H9 (cell line): Measurements from ENCODE around the gene PYROXD2. TPM values are rescaled to one million over a fixed set of nuclear protein-coding genes. Genes with fewer than 3 reads are reported as not detected.

ENCODE experiments used
- DNase-seq: peaks from one replicate; pipeline ENCODE4 v3.0.0-alpha.2; 2017
- H2AFZ ChIP-seq: one replicate; pipeline ENCODE4 v1.6.1; 2013; ENCODE audit warnings: mild to moderate bottlenecking, low read length, control low read depth, moderate library complexity
- H2AK5ac ChIP-seq: 2 replicates; pipeline ENCODE4 v1.6.1; 2013; ENCODE audit warnings: low read length, control low read depth, mixed read lengths; ENCODE audit not compliant: insufficient read length
- H2BK120ac ChIP-seq: one replicate; pipeline ENCODE4 v1.6.1; 2013; ENCODE audit warnings: low read depth, mild to moderate bottlenecking, low read length, control low read depth, inconsistent platforms; ENCODE audit not compliant: poor library complexity, severe bottlenecking
- H2BK12ac ChIP-seq: 2 replicates; pipeline ENCODE4 v1.6.1; 2013; ENCODE audit warnings: low read length, control low read depth, mixed read lengths, low read depth; ENCODE audit not compliant: insufficient read length
- H2BK15ac ChIP-seq: 2 replicates; pipeline ENCODE4 v1.6.1; 2013; ENCODE audit warnings: low read depth, low read length, control low read depth
- H2BK20ac ChIP-seq: one replicate; pipeline ENCODE4 v1.6.1; 2013; ENCODE audit warnings: low read depth, mild to moderate bottlenecking, low read length, control low read depth, inconsistent platforms; ENCODE audit not compliant: poor library complexity, severe bottlenecking
- H2BK5ac ChIP-seq: 2 replicates; pipeline ENCODE4 v1.6.1; 2013; ENCODE audit warnings: low read length, control low read depth, mixed read lengths; ENCODE audit not compliant: insufficient read length
- H3K14ac ChIP-seq: 2 replicates; pipeline ENCODE4 v1.6.1; 2013; ENCODE audit warnings: low read length, control low read depth; ENCODE audit not compliant: insufficient read depth
- H3K18ac ChIP-seq: 2 replicates; pipeline ENCODE4 v1.6.1; 2013; ENCODE audit warnings: low read depth, mild to moderate bottlenecking, mixed read lengths, low read length, control low read depth; ENCODE audit not compliant: insufficient read length
- H3K23ac ChIP-seq: 2 replicates; pipeline ENCODE4 v1.6.1; 2013; ENCODE audit warnings: low read length, control low read depth, mixed read lengths, low read depth; ENCODE audit not compliant: insufficient read length
- H3K23me2 ChIP-seq: 2 replicates; pipeline ENCODE4 v1.6.1; 2013; ENCODE audit warnings: low read depth, mild to moderate bottlenecking, mixed read lengths, low read length, control low read depth; ENCODE audit not compliant: insufficient read length, poor library complexity, severe bottlenecking
- H3K27ac ChIP-seq: 2 replicates; pipeline ENCODE4 v1.5.1; 2013; ENCODE audit warnings: low read length, control low read depth, mixed read lengths, low read depth; ENCODE audit not compliant: insufficient read length
- H3K27me3 ChIP-seq: 2 replicates; pipeline ENCODE4 v1.6.1; 2013; ENCODE audit warnings: low read length, control low read depth, inconsistent platforms; ENCODE audit not compliant: insufficient read depth
- H3K4ac ChIP-seq: 2 replicates; pipeline ENCODE4 v1.6.1; 2013; ENCODE audit warnings: low read depth, mild to moderate bottlenecking, control low read depth, inconsistent platforms, low read length, moderate library complexity
- H3K4me1 ChIP-seq: 2 replicates; pipeline ENCODE4 v1.6.1; 2013; ENCODE audit warnings: low read length, control low read depth, inconsistent platforms; ENCODE audit not compliant: insufficient read depth
- H3K4me2 ChIP-seq: 2 replicates; pipeline ENCODE4 v1.6.1; 2013; ENCODE audit warnings: low read length, control low read depth, mixed read lengths; ENCODE audit not compliant: insufficient read length, insufficient read depth
- H3K56ac ChIP-seq: 2 replicates; pipeline ENCODE4 v1.6.1; 2013; ENCODE audit warnings: low read depth, mild to moderate bottlenecking, mixed read lengths, low read length, control low read depth; ENCODE audit not compliant: insufficient read length
- H3K79me1 ChIP-seq: 2 replicates; pipeline ENCODE4 v1.6.1; 2013; ENCODE audit warnings: low read depth, mild to moderate bottlenecking, moderate library complexity, low read length, control low read depth, inconsistent platforms; ENCODE audit not compliant: insufficient read depth, poor library complexity, severe bottlenecking
- H3K79me2 ChIP-seq: 2 replicates; pipeline ENCODE4 v1.6.1; 2013; ENCODE audit warnings: low read length, control low read depth, inconsistent platforms; ENCODE audit not compliant: insufficient read depth
- H3K9ac ChIP-seq: 2 replicates; pipeline ENCODE4 v1.6.1; 2013; ENCODE audit warnings: low read length, control low read depth, mixed read lengths; ENCODE audit not compliant: insufficient read length; ENCODE audit errors: extremely low read depth
- H3K9me3 ChIP-seq: one replicate; pipeline ENCODE4 v1.6.1; 2013; ENCODE audit warnings: low read depth, low read length, inconsistent platforms; ENCODE audit not compliant: control insufficient read depth
- H3T11ph ChIP-seq: one replicate; pipeline ENCODE4 v1.6.1; 2013; ENCODE audit warnings: mild to moderate bottlenecking, low read length, control low read depth, inconsistent platforms
- H4K20me1 ChIP-seq: one replicate; pipeline ENCODE4 v1.6.1; 2013; ENCODE audit not compliant: control insufficient read depth, insufficient read length, insufficient read depth
- H4K5ac ChIP-seq: 2 replicates; pipeline ENCODE4 v1.6.1; 2013; ENCODE audit warnings: low read depth, mild to moderate bottlenecking, mixed read lengths, low read length, control low read depth; ENCODE audit not compliant: insufficient read length
- H4K8ac ChIP-seq: replicated peaks from 2 replicates; pipeline ENCODE4 v1.6.1; 2013; ENCODE audit warnings: low read length, control low read depth, mixed read lengths, low read depth; ENCODE audit not compliant: insufficient read length
- H4K91ac ChIP-seq: 2 replicates; pipeline ENCODE4 v1.6.1; 2013; ENCODE audit warnings: low read depth, mild to moderate bottlenecking, moderate library complexity, mixed read lengths, low read length, control low read depth; ENCODE audit not compliant: insufficient read length
- H3K27ac Mint-ChIP-seq, 3 experiments: 2 replicates in 2 of 3; 3 replicates in 1 of 3; pipeline ENCODE4 v1.8.0; 2020 to 2021; ENCODE audit warnings: mixed read lengths in 3 of 3, mild to moderate bottlenecking in 1 of 3, moderate library complexity in 1 of 3
- H3K27me3 Mint-ChIP-seq: 2 replicates; pipeline ENCODE4 v1.8.0; 2021; ENCODE audit warnings: low read depth, mild to moderate bottlenecking, moderate library complexity, mixed read lengths
- H3K36me3 Mint-ChIP-seq, 3 experiments: 2 replicates in 2 of 3; 3 replicates in 1 of 3; pipeline ENCODE4 v1.8.0; 2020 to 2021; ENCODE audit warnings: low read depth in 3 of 3, mixed read lengths in 3 of 3; ENCODE audit not compliant: insufficient read depth in 1 of 3
- H3K4me1 Mint-ChIP-seq, 2 experiments: 2 replicates each; pipeline ENCODE4 v1.8.0; 2020; ENCODE audit warnings: mixed read lengths in 2 of 2
- H3K4me3 Mint-ChIP-seq, 2 experiments: 2 replicates in 1 of 2; 3 replicates in 1 of 2; pipeline ENCODE4 v1.8.0; 2020 to 2021; ENCODE audit warnings: mild to moderate bottlenecking in 2 of 2, mixed read lengths in 2 of 2, moderate library complexity in 1 of 2
- H3K9me3 Mint-ChIP-seq, 2 experiments: 2 replicates in 1 of 2; 3 replicates in 1 of 2; pipeline ENCODE4 v1.8.0; 2020; ENCODE audit warnings: mild to moderate bottlenecking in 2 of 2, mixed read lengths in 2 of 2, moderate library complexity in 1 of 2
- WGBS: extraction: QIAGEN DNeasy Blood & Tissue Kit; methylation state at CpG from one replicate; pipeline ENCODE4 v1.1.7; 2013; ENCODE audit warnings: missing lambda C conversion rate, low lambda C conversion rate, mixed read lengths; ENCODE audit not compliant: insufficient read length; ENCODE audit errors: extremely low coverage; 5-methylcytosine and 5-hydroxymethylcytosine counted together
- total RNA-seq: library from RNA; stranded (reverse); gene quantifications from 2 replicates; pipeline ENCODE4 v1.2.1, GENCODE V29; 2021
- TF ChIP-seq, protein P1 (sequence below): fragments of 200-600 bp; sonication (generic); conservative IDR thresholded peaks from 3 replicates; pipeline ENCODE4 v1.8.0; 2021; ENCODE audit warnings: antibody characterized with exemption, mild to moderate bottlenecking

The PYROXD2 gene
- total RNA-seq, 1 experiment from 2014 or later: 5.3 TPM

DNA sequence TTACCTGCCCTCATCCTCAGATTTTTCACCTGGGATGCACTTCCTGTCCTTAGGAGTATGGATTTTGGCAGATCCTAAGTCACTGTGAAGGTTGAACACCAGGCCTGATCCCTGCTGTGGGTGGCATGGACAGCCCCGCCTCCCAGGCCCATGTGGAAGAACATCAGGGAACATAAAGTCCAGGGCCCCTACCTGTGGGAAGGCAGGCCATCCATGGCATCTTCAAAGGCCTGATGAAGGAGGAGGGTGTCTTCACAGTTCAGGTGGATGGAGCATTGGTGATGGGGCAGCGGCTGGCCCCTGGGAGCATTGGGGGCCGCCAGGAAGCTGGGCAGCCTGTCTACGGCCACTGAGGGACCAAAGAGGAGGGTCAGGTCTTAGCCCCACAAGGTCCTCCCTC is 24.6 kb downstream of the PYROXD2 start:
- peaks cover 0 to 4% of the 10 kb centered on the region in 2 experiments; a peak in 1 of 4 replicates for H3K4me1 Mint-ChIP-seq
- H4K91ac ChIP-seq: no peak overlapping the region
- H3K23ac ChIP-seq: no peak overlapping the region
- H3K9me3 Mint-ChIP-seq: no peaks in the 10 kb centered on the region
- no peak overlapping the region for H3K4ac ChIP-seq
- H3K36me3 Mint-ChIP-seq: no peaks in the 10 kb centered on the region; a peak in 1 of 7 replicates
- no peaks in the 10 kb centered on the region for H3K27me3 ChIP-seq
- no peak overlapping the region for H2AFZ ChIP-seq
- H3K9ac ChIP-seq: no peak overlapping the region
- H2BK15ac ChIP-seq: no peak overlapping the region
- H3K14ac ChIP-seq: no peak overlapping the region; the same call in 1 of the 2 replicates
- H3K27me3 Mint-ChIP-seq: no peaks in the 10 kb centered on the region; the same call in 1 of the 2 replicates
- no peak overlapping the region for H2AK5ac ChIP-seq
- no peak overlapping the region for H2BK5ac ChIP-seq
- H3K4me3 Mint-ChIP-seq: no peak overlapping the region
- H3T11ph ChIP-seq: no peak overlapping the region
- no peaks in the 10 kb centered on the region for H3K79me2 ChIP-seq
- no peak overlapping the region for H2BK12ac ChIP-seq
- TF ChIP-seq, protein P1, sequence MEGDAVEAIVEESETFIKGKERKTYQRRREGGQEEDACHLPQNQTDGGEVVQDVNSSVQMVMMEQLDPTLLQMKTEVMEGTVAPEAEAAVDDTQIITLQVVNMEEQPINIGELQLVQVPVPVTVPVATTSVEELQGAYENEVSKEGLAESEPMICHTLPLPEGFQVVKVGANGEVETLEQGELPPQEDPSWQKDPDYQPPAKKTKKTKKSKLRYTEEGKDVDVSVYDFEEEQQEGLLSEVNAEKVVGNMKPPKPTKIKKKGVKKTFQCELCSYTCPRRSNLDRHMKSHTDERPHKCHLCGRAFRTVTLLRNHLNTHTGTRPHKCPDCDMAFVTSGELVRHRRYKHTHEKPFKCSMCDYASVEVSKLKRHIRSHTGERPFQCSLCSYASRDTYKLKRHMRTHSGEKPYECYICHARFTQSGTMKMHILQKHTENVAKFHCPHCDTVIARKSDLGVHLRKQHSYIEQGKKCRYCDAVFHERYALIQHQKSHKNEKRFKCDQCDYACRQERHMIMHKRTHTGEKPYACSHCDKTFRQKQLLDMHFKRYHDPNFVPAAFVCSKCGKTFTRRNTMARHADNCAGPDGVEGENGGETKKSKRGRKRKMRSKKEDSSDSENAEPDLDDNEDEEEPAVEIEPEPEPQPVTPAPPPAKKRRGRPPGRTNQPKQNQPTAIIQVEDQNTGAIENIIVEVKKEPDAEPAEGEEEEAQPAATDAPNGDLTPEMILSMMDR: no peak
- no peak overlapping the region for H2BK120ac ChIP-seq
- no peak overlapping the region for H3K27ac Mint-ChIP-seq
- H4K20me1 ChIP-seq: no peaks in the 10 kb centered on the region
- no peak overlapping the region for H2BK20ac ChIP-seq
- no peak overlapping the region for H3K27ac ChIP-seq
- no CpG with 5 or more reads among the region's 4 CpGs for WGBS
- no peaks in the 10 kb centered on the region for H3K4me1 ChIP-seq
- no peak overlapping the region for H3K18ac ChIP-seq
- H3K23me2 ChIP-seq: peaks cover 2% of the 10 kb centered on the region
- no peaks in the 10 kb centered on the region for H3K9me3 ChIP-seq
- no peak overlapping the region for H4K8ac ChIP-seq
- no peak for DNase-seq
- H3K4me2 ChIP-seq: no peak overlapping the region
- no peak overlapping the region for H4K5ac ChIP-seq
- H3K56ac ChIP-seq: no peak overlapping the region
- H3K79me1 ChIP-seq: no peaks in the 10 kb centered on the region
